ENCODE data around the gene TMPRSS7.

The TMPRSS7 gene

DNA sequence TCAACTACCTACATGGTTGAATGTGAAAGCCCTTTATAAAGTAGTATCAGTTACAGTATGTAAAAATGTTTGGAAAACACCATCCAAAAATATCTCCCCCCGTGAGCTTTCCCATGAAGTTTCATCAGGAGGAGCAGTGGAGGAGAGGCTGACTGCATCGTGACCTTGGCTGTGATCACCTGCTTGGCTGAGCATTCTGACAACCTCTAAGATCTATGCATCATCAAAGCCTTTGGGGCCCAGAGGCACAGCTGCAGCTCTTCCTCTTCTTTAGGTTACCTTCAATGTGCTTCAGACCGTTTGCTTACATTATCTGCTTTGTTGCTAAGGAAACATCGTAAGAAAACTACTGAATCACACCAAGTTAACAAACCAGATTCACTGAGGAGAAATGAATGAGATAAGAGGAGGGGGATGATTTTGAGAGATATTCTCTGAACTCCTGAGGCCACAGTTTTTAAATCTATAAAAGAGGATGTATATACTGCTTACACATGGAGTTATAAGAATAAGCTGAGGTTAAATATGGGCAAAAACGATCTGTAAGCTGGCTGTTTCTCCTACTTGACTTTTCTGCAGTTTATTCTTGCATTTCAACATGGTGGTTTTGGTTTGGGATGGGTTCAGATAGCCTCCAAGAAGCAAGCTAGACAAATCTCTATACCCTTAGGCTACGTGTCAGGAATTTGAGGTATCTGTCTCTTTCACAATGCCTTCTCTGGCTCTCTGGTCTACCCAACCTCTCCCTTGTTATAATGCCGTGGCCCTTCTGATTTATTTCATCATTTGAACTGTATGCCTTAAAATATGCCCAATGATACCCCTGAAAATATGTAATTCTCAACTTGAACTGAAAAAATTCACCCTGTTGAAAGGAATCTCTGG, 94.5 kb downstream of the TMPRSS7 start:
- peak; percentile 54 for DNase-seq (ENCODE audit: low read depth)

DNA sequence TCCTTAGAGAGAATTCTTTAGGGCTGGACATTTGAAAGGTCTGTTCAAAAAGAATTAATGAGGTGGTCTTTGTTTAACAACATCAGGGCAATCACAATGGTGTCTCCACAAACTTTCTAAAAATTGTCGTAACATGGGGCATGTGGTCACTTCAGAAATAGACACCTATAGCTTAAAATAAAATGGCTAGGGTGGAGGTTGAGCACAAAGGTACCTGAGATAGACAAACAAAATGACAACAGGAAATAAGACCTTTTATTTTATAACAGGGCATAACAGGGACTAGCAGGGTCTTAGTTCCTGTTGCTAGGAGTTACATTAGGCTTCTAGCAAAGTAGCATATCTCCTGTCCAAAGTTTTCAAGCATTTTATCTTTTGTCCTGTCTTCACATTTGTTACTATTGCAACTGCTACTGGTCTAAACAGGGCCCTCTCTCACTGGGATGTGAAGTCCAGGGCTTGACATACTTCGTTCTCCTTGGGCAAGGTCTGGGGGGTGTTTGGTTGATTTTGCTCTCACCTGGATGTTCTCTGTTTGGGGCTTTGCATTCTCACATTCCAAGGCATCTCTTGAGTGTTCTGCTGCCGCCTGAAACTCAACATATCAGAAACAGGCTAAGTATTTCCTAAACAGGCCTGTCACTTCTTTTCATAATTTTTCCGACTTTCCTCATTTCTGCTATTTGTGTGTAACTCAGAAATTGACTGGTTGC, 95.5 kb downstream of the TMPRSS7 start:
- DNase-seq (ENCODE audit: low read depth), result no peak

DNA sequence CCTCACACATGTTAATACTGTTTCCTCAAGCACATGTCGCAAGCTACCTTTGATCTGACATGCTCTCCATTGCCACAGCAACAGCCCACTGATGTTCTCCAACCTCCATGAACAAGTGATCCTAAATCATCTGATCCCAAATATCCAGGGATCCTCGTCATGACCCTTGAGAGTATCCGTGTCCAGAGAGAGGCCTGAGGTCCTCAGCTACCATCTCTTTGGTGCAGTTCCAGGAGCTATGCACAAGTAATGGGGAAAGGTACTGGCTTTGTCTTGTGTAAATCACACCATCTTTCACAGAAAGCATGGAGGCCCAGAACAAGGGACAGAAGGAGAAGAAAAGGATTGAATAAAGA, 96.1 kb downstream of the TMPRSS7 start:
- DNase-seq (ENCODE audit: low read depth), result no peak

Measured in T follicular helper cell (primary cell).